NB4 (cell line): Measurements from ENCODE around the gene ZNF182.

Experiments used
- MAX ChIP-seq: IDR thresholded peaks from 2 replicates; pipeline ENCODE4 v1.6.1; 2011; ENCODE audit warnings: low read depth, low read length
- POLR2A ChIP-seq: IDR thresholded peaks from 2 replicates; pipeline ENCODE4 v1.6.1; 2011; ENCODE audit warnings: mild to moderate bottlenecking; ENCODE audit not compliant: insufficient read length; ENCODE audit errors: extremely low read depth
- TF ChIP-seq, protein P1 (sequence below): IDR thresholded peaks from one replicate; pipeline ENCODE4 v1.5.1; 2012; ENCODE audit warnings: low read depth, low read length

- TF ChIP-seq, protein P1, sequence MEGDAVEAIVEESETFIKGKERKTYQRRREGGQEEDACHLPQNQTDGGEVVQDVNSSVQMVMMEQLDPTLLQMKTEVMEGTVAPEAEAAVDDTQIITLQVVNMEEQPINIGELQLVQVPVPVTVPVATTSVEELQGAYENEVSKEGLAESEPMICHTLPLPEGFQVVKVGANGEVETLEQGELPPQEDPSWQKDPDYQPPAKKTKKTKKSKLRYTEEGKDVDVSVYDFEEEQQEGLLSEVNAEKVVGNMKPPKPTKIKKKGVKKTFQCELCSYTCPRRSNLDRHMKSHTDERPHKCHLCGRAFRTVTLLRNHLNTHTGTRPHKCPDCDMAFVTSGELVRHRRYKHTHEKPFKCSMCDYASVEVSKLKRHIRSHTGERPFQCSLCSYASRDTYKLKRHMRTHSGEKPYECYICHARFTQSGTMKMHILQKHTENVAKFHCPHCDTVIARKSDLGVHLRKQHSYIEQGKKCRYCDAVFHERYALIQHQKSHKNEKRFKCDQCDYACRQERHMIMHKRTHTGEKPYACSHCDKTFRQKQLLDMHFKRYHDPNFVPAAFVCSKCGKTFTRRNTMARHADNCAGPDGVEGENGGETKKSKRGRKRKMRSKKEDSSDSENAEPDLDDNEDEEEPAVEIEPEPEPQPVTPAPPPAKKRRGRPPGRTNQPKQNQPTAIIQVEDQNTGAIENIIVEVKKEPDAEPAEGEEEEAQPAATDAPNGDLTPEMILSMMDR, result no peak
- no peak for TF ChIP-seq MAX
- no peak for TF ChIP-seq POLR2A
Observed at GRCh38 chrX:47973235-47973634, 30.6 kb downstream of the ZNF182 start.
